Middle frontal gyrus (tissue), 1 donor: Measurements from ENCODE around the gene TRIM37.
"Not testable (repeated sequence)": the region's sequence is repeated elsewhere in the genome, so short reads cannot be mapped to it uniquely, and the experiment has no call there.

ENCODE experiments used
- DNase-seq: peaks from one replicate; pipeline ENCODE4 v3.0.0-alpha.2; 2015; ENCODE audit warnings: low spot score; ENCODE audit errors: extremely low spot score

The TRIM37 gene

GRCh38 chr17:58997756-58998553, 108.7 kb downstream of the TRIM37 start:
- no peak for DNase-seq

GRCh38 chr17:58996968-58997367, 109.7 kb downstream of the TRIM37 start:
- no peak for DNase-seq

- no peak for DNase-seq
Measured at GRCh38 chr17:58995247-58995940, 111.3 kb downstream of the TRIM37 start.

- no peak for DNase-seq
Measured at GRCh38 chr17:58993311-58993710, 113.4 kb downstream of the TRIM37 start.

- no peak for DNase-seq
Measured at GRCh38 chr17:58991718-58992331, 114.9 kb downstream of the TRIM37 start.

GRCh38 chr17:58989629-58990028, 117.1 kb downstream of the TRIM37 start:
- no peak for DNase-seq

- DNase-seq: no peak
Measured at GRCh38 chr17:58985971-58986370, 120.7 kb downstream of the TRIM37 start.

GRCh38 chr17:58985367-58985766, 121.3 kb downstream of the TRIM37 start:
- DNase-seq: no peak

- DNase-seq: no peak
Measured at GRCh38 chr17:58982626-58983025, 124.1 kb downstream of the TRIM37 start.

GRCh38 chr17:58980706-58981481, 125.8 kb downstream of the TRIM37 start:
- no peak for DNase-seq

GRCh38 chr17:58976541-58976940, 130.1 kb downstream of the TRIM37 start:
- no peak for DNase-seq

- no peak for DNase-seq
Measured at GRCh38 chr17:58974354-58974753, 132.3 kb downstream of the TRIM37 start.

GRCh38 chr17:58970609-58971450, 135.8 kb downstream of the TRIM37 start:
- no peak for DNase-seq

- no peak for DNase-seq
Measured at GRCh38 chr17:58969612-58970011, 137.1 kb downstream of the TRIM37 start.

- no peak for DNase-seq
Measured at GRCh38 chr17:58969156-58969555, 137.5 kb downstream of the TRIM37 start.

GRCh38 chr17:58968426-58969061, 138.1 kb downstream of the TRIM37 start:
- DNase-seq: no peak

GRCh38 chr17:58966208-58966607, 140.5 kb downstream of the TRIM37 start:
- DNase-seq: no peak

- DNase-seq: no peak
Measured at GRCh38 chr17:58965221-58965620, 141.5 kb downstream of the TRIM37 start.

GRCh38 chr17:58960068-58960467, 146.6 kb downstream of the TRIM37 start:
- DNase-seq: no peak

GRCh38 chr17:58957725-58958073, 149.0 kb downstream of the TRIM37 start:
- DNase-seq: not testable (repeated sequence)
